Measurements from ENCODE around the gene TNIK.
"Not testable (repeated sequence)": the region's sequence is repeated elsewhere in the genome, so short reads cannot be mapped to it uniquely, and the experiment has no call there.

GRCh38 chr3:171304498-171304897 lies 155.7 kb downstream of the TNIK start:
- not testable (repeated sequence) for TF ChIP-seq CTCF (IDR thresholded peaks at IDR 0.05; ENCODE audit: low read depth, low read length); POLR2A (IDR thresholded peaks at IDR 0.05; ENCODE audit: extremely low read depth, insufficient read length); MAX (IDR thresholded peaks at IDR 0.05; ENCODE audit: low read depth, low read length); MYC (IDR thresholded peaks at IDR 0.05; ENCODE audit: low read depth, low read length)

All from NB4 (cell line).